ENCODE data around the gene PTH1R.
"Not testable (repeated sequence)": the region's sequence is repeated elsewhere in the genome, so short reads cannot be mapped to it uniquely, and the experiment has no call there.

The PTH1R gene

DNA sequence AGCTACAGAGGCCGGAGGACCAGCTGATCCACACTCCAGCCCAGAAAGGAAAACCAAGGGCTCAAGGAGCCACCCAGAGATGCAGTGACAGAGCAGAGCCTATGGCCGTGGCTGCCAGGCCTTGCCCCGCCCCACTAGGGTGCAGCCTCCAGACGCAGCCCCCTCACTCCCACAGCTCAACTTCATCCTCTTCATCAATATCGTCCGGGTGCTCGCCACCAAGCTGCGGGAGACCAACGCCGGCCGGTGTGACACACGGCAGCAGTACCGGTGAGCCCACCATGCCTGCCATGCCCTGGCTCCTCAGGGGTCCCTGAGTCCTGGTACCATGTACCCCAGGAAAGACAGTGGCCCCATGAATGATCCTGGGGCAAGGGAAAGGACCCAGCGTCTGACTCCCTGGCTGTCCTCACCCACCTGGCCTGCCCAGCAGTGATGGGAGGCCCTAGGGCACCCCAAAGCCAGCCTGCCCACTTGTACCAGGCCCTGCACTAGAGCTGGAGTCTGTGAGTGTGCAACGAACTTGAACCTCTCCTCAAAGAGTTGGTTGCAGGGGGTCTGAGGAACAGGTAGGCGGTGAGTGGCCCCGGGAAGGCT, 24.2 kb downstream of the PTH1R start:
- no peak for DNase-seq

DNA sequence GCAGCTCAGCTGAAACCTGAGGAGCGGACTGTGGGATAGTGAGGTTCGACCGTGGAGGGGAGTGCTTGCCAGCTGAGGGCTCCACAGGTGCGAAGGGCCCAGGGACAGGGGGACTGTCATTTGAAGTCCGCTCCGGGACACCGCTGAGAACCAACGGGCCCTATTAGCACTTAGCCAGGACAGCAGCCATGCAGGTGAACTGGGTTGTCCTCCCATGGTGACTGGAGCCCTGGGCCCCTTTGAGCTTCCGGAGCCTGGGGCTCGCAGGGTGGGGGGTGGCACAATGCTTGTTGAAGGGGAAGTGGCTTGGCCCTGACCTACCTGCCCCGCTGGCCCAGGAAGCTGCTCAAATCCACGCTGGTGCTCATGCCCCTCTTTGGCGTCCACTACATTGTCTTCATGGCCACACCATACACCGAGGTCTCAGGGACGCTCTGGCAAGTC, 24.7 kb downstream of the PTH1R start:
- no peak for DNase-seq

DNA sequence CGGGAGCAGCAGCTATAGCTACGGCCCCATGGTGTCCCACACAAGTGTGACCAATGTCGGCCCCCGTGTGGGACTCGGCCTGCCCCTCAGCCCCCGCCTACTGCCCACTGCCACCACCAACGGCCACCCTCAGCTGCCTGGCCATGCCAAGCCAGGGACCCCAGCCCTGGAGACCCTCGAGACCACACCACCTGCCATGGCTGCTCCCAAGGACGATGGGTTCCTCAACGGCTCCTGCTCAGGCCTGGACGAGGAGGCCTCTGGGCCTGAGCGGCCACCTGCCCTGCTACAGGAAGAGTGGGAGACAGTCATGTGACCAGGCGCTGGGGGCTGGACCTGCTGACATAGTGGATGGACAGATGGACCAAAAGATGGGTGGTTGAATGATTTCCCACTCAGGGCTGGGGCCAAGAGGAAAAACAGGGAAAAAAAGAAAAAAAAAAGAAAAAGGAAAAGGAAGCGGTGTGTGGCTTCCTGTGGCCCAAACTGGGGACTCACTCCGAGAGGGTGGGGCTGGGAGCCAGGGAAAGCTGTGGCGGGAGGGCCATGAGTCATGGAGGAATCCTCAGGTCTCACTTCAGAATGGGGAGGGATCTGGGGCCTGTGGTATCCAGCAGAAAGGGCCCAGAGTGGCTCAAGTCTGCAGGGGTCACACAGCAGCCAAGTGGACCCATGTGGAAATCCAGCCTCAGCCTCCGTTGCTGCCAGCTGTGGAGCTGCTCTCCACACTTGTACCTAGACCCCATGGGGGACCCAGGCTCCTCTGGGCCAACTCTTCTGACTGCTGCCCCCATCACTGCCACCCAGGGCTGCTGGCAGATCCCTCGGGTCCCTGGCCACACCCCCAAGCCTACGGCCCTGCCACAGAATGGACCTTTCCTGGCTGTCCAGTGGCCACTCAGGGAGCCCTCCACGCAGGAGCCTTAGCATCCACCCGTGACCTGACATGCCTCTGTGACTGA, 26.1 kb downstream of the PTH1R start:
- no peak for DNase-seq

DNA sequence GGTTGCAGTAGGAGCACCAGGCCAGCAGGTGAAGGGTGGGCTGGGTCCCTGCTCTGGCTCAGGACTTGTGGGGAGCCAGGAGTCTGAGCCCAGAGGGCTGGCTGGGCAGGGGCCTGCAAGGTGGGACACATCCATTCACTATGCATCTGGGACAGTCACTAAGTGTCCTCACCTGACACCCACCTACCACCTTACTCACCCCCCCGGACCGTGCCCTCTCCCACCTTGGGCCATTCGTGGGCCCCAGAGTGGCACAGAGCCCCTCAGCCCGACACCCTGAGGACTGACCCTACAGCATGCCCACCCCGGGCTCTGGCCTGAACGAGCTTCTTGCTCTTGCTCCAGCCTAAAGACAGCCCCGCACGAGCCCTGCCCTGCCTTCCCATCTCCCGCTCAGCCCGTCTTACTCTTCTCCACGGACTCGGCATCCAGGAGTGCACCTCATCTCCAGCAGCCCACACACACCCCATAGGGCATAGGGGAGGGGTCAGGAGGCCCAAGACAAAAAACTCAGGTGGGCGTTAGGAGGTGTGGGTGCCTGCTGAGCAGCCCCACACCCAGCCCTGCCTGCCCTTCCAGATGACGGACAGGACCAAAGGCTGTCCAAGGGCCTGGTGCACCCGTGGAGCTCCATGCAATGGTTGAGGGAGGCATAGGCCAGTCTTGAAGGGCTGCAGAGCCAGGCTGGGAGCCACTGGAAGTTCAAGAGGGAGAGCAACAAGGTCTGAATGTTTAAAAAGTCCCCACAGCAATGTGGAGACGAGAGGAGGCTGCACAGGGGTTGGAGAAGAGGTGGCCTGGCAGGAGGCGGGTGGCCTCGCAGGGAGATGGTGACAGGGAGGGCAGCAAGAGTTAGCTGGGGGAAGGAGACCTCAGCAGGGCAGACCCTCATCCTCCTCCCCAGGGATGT, 27.0 kb downstream of the PTH1R start:
- DNase-seq: no peak

DNA sequence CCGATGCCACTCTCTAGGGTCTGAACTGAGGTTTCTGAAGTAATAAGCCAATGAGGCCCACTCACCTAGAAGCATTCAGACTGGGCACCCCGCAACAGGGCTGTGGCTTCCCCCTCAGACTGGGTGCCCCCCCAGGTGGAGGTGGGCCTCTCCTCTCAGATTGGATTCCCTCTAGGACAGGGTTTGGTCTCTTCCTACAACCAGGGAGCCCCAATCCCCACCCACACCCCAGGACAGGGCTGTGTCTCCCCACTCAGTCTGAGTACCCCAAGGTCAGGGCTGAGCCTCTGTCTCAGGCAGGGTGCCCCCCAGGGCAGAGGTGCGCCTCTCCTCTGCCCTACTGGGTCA, 27.7 kb downstream of the PTH1R start:
- no peak for DNase-seq

DNA sequence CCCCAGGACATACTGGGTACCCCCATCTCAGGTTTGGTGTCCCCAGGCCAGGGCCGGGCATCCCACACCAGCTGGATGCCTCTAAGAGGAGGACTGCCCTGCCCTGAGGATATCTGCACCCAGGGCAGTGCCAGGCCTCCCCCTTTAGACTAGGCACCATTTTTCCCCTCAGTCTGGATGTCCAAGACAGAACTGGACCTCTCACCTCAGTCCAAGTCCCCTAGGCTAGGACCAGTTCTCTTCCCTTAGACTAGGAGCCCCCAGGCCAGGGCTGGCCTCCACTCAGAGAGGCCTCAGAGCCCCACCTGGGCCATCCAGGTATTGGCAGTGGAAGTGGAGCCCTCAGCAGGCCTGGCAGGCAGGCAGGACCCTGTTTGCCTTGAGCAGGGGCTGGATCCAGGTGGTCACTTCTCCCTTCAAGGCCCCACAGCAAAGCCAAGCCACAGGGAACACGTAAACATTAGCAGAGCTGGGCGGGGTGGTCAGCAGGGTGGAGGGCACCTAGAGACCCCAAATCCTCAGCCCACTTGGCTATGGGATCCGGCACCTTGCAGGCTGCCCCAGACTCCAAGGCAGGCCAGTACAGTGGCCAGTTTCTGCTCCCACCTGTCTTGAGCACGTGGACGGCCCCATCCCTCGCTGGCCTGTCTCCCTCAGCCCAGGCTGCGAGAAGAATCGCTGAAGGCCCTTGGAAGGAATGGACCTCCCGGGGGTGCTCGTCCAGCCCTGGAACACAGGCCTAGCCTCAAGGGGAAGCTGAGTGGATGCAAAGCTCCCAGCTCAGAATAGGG, 28.3 kb downstream of the PTH1R start:
- DNase-seq: no peak

DNA sequence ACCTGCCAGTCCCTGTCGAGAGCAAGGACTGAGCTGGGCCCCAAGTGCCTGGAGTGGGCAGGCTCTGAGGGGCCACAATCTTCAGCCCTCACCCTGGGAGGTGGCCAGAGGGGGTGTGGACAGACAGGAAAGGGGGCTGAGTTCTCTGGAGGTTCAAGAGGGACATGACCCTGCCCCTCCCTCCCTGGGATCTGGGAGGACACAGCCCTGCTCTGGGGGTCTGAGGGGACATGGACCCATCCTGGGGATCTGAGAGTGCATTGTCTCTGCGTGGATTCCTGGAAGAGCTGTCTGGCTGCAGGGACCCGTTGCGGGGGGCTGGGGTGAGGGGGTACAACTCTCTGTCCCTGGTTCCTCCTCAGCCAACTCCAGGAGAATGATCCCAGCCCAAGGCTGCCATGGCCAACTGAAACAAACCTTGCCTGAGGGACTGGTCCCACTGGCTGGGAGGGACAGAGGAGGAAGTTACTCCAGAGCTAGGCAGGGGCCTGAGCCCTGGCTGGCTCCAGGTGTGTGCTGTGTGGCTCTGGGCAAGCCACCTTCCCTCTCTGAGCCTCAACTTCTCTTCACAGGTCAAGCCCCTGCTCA, 29.0 kb downstream of the PTH1R start:
- no peak for DNase-seq

DNA sequence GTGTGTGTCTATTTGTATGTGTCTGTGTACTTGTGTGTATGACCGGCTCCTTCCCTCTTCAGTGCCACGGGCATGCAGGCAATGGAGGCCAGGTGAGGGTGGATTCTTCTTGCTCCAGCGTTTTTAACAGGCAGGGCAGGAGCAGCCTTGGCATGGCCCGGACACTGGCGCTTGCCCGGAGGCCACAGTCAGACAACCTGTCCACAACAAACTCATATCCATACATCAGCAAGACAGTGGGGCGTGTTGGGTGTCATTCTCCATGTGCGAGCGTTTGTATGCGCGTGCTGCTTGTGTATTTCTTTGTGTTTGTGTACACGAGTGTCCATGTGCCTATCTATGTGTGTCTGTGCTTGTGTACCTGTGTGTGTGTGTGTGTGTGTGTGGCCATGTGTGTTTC, 29.8 kb downstream of the PTH1R start:
- no peak for DNase-seq

DNA sequence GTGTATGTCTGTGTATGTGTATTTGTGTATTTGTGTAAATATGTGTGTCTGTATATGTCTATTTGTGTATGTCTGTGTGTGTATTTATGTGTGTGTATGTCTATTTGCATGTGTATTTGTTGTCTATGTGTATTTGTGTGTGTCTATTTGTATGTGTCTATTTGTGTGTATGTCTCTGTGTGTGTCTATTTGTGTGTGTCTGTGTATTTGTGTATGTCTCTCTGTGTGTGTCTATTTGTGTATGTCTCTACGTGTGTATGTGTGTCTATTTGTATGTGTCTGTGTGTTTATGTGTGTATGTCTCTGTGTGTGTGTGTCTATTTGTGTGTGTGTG, 30.4 kb downstream of the PTH1R start:
- no peak for DNase-seq

DNA sequence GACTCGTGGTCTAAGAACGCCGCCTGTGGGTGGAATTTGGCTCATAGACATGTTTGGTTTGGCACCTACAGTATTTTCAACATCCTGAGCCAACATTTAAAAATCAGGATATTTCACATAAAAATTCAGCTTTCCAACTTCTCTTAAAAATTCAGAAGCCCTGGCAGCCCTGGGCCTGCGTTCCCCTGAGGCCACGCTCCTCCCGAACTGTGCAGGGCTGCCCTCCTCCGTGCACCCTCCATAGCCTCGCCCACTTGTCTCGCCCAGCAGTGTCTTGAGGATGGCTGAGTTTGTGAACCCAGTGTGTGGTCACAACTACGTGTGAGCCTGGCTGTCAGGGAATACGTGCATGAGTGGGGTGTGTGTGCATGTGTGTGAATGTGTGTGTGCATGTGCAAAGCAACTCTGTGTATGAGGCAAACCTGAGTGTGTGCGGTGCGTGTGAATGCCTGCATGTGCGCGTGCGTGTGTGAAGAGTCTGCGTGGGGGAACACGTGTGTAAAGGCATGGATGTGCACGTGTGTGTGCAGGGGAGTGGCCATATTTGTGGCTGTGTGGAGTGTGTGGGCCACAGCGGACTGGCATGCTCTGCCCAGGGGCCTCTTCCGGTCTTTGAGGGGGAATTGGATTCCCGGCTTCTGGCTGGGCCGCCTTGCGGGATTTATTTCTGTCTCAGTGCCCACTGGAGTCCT, 30.9 kb downstream of the PTH1R start:
- no peak for DNase-seq

DNA sequence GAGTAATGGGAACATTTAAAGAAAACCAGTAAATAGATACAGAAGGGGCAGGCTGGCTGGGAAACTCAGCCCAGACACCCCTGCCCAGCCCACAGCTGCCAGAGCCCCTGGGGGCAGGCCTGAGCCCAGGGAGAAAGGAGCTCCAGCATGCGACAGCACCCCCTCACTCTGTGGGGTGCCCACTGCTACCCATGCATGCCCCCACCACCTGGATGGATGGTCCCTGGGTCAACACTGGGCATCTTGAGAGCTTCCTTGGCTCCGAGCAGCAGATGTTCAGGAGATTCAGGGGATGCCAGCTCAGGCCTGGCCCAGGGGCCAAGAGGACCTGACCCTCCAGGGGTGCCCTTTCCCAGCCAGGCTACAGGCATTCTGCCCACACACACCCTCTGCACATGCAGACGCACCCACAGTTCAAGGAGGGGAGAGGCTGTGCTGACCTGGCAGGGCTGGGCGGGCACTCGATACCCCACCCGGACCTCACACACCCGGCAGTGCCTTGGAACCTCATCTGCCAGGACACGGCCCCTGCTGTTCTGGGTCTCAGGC, 31.5 kb downstream of the PTH1R start:
- no peak for DNase-seq

DNA sequence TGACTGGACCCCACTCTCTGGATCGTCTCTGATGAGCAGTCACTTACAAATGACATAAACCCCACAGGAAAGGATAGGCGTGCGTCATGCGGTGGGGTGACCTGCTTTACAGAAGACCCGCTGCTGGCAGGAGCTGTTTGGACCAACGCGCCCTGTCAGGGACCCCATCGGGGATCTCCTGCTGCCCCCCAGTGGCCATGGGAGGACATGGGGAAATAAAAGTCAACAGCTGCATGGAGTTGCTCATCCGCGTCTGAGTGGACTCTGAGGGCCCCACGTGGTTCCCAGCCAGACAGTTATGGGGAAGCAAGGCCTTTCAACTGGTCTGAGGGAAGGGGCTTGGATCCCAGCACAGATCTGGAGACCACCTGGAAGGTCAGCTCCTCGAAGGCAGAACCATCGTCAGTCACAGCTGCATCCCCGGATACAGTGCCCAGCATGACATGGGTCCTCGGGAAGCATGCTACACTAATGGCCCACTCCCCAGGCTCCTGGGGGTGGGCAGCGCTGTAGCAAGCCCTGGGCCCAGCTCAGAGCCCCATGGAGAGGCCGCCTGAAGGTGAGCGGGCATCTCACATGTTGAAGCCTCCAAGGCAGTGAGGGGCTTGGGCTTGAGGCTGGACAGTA, 32.1 kb downstream of the PTH1R start:
- DNase-seq: peak; percentile 38 to 67 (median 56)

DNA sequence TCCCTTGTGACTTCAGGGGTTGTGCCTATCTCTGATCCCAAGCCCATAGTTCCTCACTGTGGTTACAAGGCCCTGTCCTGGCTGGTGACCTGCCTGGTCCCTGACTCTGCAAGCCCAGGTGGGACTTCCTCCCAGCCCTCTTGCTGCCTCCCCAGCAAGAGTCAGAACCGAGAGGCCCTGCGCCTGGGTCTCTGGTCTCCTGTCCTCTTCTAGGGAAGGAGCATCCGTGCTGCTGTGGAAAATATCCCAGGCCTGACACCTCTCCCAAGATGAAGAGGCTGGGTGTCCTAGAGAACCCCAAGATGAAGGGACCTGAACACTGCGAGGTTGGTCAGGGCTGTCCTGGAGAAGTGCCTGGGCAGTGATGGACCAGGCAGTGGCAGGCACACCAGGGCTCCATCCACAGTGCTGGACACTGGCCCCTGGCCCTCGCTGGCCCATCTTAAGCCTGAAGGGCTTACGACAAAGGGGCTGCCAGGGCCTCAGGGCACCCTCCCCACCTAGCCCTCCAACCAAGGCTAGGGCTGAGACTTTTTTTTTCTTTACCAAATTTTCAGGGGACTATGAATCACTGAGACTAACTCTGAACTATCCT, 32.7 kb downstream of the PTH1R start:
- no peak for DNase-seq

DNA sequence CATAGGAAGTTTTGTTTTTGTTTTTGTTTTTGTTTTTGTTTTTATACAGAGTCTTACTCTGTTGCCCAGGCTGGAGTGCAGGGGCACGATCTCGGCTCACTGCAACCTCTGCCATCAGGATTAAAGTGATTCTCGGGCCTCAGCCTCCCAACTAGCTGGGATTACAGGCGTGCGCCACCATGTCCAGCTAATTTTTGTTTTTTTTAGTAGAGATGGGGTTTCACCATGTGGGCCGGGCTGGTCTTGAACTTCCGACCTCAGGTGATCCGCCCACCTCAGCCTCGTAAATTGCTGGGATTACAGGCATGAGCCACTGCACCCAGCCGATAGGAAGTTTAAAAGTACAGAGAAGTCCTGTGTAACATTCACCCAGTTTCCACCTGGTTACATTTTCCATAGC, 33.4 kb downstream of the PTH1R start:
- DNase-seq: not testable (repeated sequence)

DNA sequence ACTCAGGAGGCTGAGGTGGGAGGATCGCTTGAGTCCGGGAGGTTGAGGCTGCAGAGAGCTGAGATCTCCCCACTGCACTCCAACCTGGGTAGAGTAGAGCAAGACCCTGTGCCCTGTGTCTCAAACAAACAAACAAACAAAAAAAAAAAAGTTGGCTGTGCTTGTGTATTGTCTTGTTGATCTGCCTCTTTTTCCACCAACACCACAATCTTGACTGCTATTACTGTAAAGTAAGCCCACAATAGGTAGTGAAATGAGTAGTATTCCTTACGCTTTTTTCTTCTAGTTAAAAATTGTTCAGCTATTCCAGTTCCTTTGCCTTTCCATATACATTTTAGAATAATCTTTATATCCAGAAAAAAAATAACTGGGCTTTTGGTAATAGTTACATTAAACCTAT, 35.5 kb downstream of the PTH1R start:
- no peak for DNase-seq

DNA sequence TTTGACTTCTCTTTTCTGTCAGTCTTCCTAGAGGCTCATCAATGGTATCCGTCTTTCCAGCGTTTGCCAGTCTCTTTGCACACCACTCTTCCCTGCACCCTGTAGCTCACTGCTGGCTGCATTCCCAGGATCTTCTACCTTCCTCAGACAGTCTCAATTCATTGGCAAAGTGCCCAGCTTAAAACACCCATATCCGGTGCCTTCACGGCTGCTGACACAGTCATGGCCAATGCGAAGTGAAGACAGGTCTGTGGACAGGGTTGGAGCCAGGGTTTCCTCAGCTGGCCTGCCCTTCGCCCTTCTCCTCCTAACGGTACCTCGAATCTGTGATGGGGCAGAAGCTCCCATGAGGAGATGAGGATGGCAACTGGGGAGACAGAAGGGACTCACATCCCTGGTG, 36.1 kb downstream of the PTH1R start:
- DNase-seq: no peak

DNA sequence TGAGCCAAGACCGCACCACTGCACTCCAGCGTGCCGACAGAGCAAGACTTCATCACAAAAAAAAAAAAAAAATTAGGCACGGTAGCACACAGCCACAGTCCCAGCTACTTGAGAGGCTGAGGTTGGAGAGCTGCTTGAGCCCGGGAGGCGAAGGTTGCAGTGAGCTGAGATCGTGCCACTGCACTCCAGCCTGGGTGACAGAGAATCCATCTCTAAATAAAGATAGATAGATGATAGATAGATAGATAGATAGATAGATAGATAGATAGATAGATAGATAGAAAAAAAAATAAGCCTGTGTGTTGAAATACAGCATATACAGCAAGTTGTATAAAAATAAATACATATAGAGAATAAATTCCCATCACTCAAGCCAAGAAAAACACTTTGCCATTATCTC, 37.3 kb downstream of the PTH1R start:
- no peak for DNase-seq

DNA sequence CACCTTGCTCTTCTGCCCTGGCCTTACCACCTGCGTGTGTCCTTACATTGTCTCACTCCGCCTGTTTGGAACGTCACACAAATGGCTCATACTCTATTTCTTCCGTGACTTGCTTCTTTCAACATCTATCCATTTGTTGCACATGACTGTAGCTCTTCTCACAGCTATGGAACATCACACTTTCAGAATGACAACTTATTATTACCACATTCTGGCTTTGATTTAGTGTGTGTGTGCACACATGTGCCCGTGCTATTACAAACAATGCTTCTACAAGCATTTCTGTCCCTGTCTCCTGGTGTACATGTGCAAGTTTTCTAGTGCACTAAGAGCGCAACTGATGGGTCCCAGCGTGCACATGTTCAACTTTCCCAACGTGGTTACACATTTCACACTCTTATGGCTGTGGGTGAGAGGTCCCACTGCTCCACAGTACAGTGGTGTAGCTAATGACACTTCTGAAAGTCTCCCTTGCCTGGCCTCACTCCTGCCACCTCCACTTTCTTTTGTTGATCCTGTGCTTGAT, 37.8 kb downstream of the PTH1R start:
- no peak for DNase-seq

DNA sequence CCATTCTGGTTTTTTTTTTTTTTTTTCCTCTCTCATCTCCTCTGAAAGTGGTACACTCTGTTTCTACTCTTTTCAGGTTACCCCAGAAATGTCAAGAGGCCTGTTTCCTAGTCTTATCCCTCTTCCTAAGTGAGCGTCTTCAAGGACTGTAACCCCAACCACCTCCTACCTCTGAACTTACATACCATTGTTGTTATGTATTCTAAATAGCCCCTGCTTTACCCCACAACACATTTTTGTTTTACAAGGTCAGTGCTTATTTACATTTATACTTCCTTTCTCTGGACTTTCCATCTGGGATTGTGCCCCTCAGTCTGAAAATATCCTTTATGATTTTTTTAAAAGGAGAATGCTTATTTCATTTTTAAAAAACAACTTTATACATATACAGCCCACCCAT, 38.8 kb downstream of the PTH1R start:
- no peak for DNase-seq

DNA sequence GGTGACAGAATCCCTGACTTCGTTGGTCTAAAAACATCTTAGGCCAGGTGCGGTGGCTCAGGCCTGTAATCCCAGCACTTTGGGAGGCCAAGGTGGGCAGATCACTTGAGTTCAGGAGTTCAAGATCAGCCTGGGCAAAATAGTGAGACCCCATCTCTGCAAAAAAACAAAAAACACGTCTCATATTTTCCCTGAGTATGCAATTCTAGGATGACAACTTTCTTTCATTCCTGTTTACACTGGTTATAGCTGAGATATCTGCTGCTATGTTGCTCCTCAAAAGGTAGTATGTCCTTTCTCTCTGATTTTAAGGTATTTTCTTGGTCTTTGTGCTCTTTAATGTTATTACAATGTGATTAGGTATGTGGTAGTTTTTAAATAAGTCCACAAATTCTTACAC, 39.3 kb downstream of the PTH1R start:
- DNase-seq: no peak

Data from stimulated activated naive CD4-positive, alpha-beta T cell (primary cell).